Tibial nerve (tissue), 4 donors: ENCODE results near the gene SLC35A2.

Experiments
- CTCF ChIP-seq, 5 experiments: fragments of 200-600 bp in 3 of 5; fragments of 450-650 bp in 2 of 5; sonication (generic) in 3 of 5; IDR thresholded peaks; one replicate each; pipeline ENCODE4 v1.5.1; 2016 to 2019; ENCODE audit warnings: antibody characterized with exemption in 5 of 5, mild to moderate bottlenecking in 3 of 5, moderate library complexity in 2 of 5
- EP300 ChIP-seq, 2 donors: sonication (generic); formaldehyde crosslinking; IDR thresholded peaks; one replicate each; pipeline ENCODE4 v1.6.1; 2017; ENCODE audit warnings: antibody characterized with exemption in 2 of 2, mild to moderate bottlenecking in 1 of 2
- POLR2A ChIP-seq, 2 donors: fragments of 450-650 bp; IDR thresholded peaks; one replicate each; pipeline ENCODE4 v1.6.1; 2017; ENCODE audit warnings: antibody characterized with exemption in 2 of 2, mild to moderate bottlenecking in 2 of 2, moderate library complexity in 2 of 2

GRCh38 chrX:48918643-48919340 lies 7.3 kb upstream of the SLC35A2 start, which contains the start of gene PIM2:
- no peak for TF ChIP-seq CTCF (IDR thresholded peaks at IDR 0.05)
- peak; percentile 74 to 90 for TF ChIP-seq POLR2A (IDR thresholded peaks at IDR 0.05)
- TF ChIP-seq EP300 (IDR thresholded peaks at IDR 0.05): peak; percentile 15 to 89
